ENCODE results near the gene VPS8.
"Not testable (repeated sequence)": the region's sequence is repeated elsewhere in the genome, so short reads cannot be mapped to it uniquely, and the experiment has no call there.

The VPS8 gene

DNA sequence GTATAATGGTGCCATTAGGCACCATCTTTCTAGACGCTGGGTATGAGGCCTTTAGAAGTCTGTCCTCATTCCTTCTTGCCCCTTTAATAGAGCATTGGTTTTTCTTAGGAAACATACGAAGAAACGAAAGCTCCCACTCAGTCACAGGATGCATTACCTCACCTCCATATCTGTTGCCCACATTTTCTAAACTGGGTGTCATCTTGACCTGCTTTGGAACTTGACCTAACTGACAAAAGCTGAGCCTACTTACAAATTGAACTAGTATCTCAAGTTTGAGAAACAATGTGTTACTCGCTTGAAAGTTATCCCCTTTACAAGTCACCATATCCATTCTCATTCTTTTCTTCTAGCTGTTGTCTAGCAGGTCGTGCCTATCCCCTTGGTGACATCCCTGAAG is 102.7 kb downstream of the VPS8 start:
- DNase-seq (ENCODE audit: low read depth in 2 of 2): no peak

DNA sequence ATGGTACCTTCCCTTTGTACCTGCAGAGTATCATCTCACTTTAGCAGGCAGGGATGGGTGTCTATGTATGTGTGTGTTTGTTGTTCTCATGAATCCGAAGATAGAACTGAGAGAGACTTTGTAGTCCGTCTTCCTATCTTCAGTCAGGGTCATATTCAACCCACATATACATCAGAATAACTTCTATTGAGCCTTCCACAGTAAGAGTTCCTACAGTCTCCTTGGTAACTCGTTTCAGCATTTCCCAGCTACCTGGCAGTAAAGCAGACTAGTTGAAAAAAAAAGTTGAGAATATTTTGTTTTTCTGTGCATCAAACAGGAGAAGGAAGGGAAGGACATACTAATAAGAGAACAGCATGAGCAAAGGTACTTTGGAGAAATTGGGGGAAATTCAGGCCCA is 106.8 kb downstream of the VPS8 start:
- no peak for DNase-seq (ENCODE audit: low read depth in 2 of 2)

GRCh38 chr3:184919651-184920050 is 107.7 kb downstream of the VPS8 start:
- DNase-seq (ENCODE audit: low read depth in 2 of 2): no peak

- no peak for DNase-seq (ENCODE audit: low read depth in 2 of 2)
Observed at GRCh38 chr3:184924547-184924946, 112.6 kb downstream of the VPS8 start.

- no peak for DNase-seq (ENCODE audit: low read depth in 2 of 2)
Observed at GRCh38 chr3:184927796-184928315, 115.9 kb downstream of the VPS8 start.

- DNase-seq (ENCODE audit: low read depth in 2 of 2): no peak
Observed at GRCh38 chr3:184932777-184933176, 120.8 kb downstream of the VPS8 start.

- no peak for DNase-seq (ENCODE audit: low read depth in 2 of 2)
Observed at GRCh38 chr3:184937611-184938010, 125.6 kb downstream of the VPS8 start.

DNA sequence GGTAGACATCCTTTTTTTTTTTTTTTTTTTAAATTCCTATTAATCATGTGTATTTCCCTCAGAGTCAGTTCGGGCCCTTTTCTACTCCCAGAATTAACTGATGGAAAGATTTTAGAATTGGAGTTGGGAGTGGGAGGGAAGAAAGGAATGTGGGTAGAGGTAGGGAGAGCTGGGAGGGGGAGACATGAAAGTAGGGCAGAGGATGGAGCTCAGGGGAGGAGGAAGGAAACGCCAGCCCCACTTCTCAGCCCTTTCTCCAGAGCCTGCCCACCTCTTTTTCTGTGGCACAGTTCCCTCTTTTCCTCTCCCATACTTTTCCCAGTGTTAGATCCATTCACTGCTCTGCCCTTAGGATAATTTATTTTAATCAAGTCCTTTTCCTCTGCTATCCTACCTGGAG is 129.4 kb downstream of the VPS8 start:
- DNase-seq (ENCODE audit: low read depth in 2 of 2): no peak

GRCh38 chr3:184942735-184943134 is 130.8 kb downstream of the VPS8 start:
- DNase-seq (ENCODE audit: low read depth in 2 of 2): no peak

- DNase-seq (ENCODE audit: low read depth in 2 of 2): no peak
Observed at GRCh38 chr3:184944241-184944640, 132.3 kb downstream of the VPS8 start.

GRCh38 chr3:184945886-184946625 is 134.1 kb downstream of the VPS8 start:
- DNase-seq (ENCODE audit: low read depth in 2 of 2): no peak

DNA sequence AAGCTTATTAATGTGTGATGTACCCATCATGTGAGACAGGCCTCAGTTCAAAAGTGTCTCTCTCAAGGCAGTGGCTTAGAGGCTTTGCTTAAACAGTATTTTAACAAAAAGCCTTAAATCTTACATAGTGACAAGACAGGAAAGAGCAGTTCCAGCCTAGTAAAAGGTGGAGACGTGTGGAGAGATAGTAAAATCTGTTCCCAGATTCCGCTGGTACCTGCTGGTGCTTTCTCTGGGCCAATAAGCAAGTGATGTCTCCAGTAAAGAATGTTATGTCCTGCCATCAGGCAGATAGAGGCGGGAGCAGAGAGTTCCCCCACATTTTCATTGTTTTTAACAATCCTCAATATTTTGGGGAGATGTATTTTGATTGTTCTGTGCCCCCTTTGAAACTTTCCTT is 135.0 kb downstream of the VPS8 start:
- no peak for DNase-seq (ENCODE audit: low read depth in 2 of 2)

GRCh38 chr3:184949251-184949965 is 137.4 kb downstream of the VPS8 start:
- no peak for DNase-seq (ENCODE audit: low read depth in 2 of 2)

DNA sequence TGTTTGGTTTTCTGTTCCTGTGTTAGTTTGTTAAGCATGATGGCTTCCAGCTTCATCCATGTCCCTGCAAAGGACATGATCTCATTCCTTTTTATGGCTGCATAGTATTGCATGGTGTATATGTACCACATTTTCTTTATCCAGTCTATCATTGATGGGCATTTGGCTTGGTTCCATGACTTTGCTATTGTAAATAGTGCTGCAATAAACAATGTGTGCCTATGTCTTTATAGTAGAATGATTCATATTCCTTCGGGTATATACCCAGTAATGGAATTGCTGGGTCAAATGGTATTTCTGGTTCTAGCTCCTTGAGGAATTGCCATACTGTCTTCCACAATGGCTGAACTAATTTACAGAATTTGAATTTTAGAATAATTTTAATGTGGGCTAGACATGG is 138.8 kb downstream of the VPS8 start:
- not testable (repeated sequence) for DNase-seq (ENCODE audit: low read depth in 2 of 2)

GRCh38 chr3:184952671-184953070 is 140.7 kb downstream of the VPS8 start:
- DNase-seq (ENCODE audit: low read depth in 2 of 2): no peak

GRCh38 chr3:184953401-184953800 is 141.4 kb downstream of the VPS8 start:
- no peak for DNase-seq (ENCODE audit: low read depth in 2 of 2)

- DNase-seq (ENCODE audit: low read depth in 2 of 2): no peak
Observed at GRCh38 chr3:184954251-184954650, 142.3 kb downstream of the VPS8 start.

- not testable (repeated sequence) for DNase-seq (ENCODE audit: low read depth in 2 of 2)
Observed at GRCh38 chr3:184954851-184955250, 142.9 kb downstream of the VPS8 start.

GRCh38 chr3:184965639-184966430 is 153.9 kb downstream of the VPS8 start:
- no peak for DNase-seq (ENCODE audit: low read depth in 2 of 2)

DNA sequence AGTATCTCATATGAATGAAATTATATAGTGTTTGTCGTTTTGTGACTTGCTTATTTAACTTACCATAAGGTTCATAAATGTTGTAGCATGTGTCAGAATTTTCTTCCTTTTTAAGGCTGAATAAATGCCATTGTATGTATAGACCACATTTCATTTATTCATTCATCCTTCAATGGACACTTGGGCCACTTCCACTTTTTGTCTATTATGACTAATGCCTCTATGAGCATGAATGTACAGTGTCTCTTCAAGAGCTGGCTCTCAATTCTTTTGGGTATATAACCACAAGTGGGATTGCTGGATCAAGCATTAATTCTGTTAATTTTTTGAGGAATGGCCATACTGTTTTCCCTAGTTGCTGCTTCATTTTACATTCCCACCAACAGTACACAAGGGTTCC is 156.1 kb downstream of the VPS8 start:
- no peak for DNase-seq (ENCODE audit: low read depth in 2 of 2)

- DNase-seq (ENCODE audit: low read depth in 2 of 2): no peak
Observed at GRCh38 chr3:184970186-184970585, 158.2 kb downstream of the VPS8 start.

DNA sequence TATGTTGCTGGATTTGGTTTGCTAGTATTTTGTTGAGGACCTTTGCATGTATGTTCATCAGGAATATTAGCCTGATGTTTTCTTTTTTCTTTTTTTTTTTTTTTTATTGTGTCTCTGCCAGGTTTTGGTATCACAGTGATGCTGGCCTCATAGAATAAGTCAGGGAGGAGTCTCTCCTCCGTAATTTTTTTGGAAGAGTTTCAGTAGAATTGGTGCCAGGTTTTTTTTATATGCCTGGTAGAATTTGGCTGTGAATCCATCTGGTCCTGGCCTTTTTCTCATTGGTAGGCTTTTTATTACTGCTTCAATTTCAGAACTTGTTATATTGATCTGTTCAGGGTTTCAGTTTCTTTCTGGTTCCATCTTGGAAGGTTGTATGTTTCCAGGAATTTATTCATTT is 165.8 kb downstream of the VPS8 start:
- no peak for DNase-seq (ENCODE audit: low read depth in 2 of 2)
